ENCODE data around the gene AP2A2.
A peak's percentile ranks its signal among the peaks of the same experiment; 100 is the strongest.

AP2A2 gene

GRCh38 chr11:1006762-1007161 is 81.1 kb downstream of the AP2A2 start:
- H3K27ac ChIP-seq: peak overlapping the region; percentile 11; the same call in 1 of the 2 replicates
- TF ChIP-seq CTCF (IDR thresholded peaks at IDR 0.05; ENCODE audit: low read depth, low read length): no peak
- H3K27me3 ChIP-seq (ENCODE audit: insufficient read depth, low read depth, severe bottlenecking): no peaks in the 10 kb centered on the region
- no peaks in the 10 kb centered on the region for H3K9me3 ChIP-seq (ENCODE audit: severe bottlenecking)
- peaks cover 64% of the 10 kb centered on the region for H3K36me3 ChIP-seq
- no peak overlapping the region for H3K4me3 ChIP-seq (ENCODE audit: low read depth, low read length)
- peak; percentile 76 for DNase-seq

DNA sequence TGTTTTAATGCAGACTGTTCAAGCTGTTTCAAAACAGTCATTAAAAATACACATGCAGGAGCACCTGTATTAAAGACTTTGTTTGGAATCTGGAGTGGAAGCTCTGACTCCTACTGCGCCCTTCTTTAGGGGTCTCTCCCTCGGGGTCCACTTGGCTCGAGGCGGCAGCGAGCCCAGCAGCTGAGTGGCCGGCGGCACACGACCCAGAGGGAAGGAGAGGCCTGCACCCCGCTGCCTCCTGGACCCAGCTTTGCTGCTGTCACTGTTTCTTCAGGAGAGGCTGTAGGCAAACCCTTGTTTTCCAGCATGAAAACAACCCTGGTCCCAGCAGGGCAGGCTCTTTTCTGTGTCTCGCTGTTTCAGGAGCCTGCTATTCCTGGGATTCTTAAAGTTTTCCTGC is 81.6 kb downstream of the AP2A2 start:
- no peaks in the 10 kb centered on the region for H3K9me3 ChIP-seq (ENCODE audit: severe bottlenecking)

GRCh38 chr11:1008001-1008802 is 82.5 kb downstream of the AP2A2 start:
- no peak overlapping the region for H3K27ac ChIP-seq
- no peaks in the 10 kb centered on the region for H3K9me3 ChIP-seq (ENCODE audit: severe bottlenecking)
- TF ChIP-seq CTCF (IDR thresholded peaks at IDR 0.05; ENCODE audit: low read depth, low read length): no peak
- no peak overlapping the region for H3K4me3 ChIP-seq (ENCODE audit: low read depth, low read length)
- peaks cover 54% of the 10 kb centered on the region for H3K36me3 ChIP-seq
- H3K27me3 ChIP-seq (ENCODE audit: insufficient read depth, low read depth, severe bottlenecking): no peaks in the 10 kb centered on the region
- DNase-seq: no peak

More for the DNA sequence above, 81.6 kb downstream of the AP2A2 start:
- DNase-seq: no peak
- no peak for TF ChIP-seq CTCF (IDR thresholded peaks at IDR 0.05; ENCODE audit: low read depth, low read length)
- H3K4me3 ChIP-seq (ENCODE audit: low read depth, low read length): no peak overlapping the region
- H3K27me3 ChIP-seq (ENCODE audit: insufficient read depth, low read depth, severe bottlenecking): no peaks in the 10 kb centered on the region
- peaks cover 60% of the 10 kb centered on the region for H3K36me3 ChIP-seq
- H3K27ac ChIP-seq: no peak overlapping the region; the same call in 1 of the 2 replicates

DNA sequence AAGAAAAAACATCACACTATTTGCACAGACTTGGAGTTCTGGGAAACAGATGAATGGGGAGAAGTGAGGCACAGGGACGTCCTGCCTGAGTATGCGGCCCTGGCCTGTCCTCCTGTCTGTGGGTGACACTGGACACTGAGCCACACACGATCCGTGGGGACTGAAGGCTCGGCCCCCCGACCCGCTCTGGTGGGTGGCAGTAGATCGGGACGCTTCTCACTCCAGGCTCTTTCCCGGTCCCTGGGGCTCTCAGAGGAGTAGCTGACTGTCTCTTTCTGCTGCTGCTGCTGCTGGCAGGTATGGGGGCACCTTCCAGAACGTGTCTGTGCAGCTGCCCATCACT is 83.1 kb downstream of the AP2A2 start:
- Histone ChIP-seq H3K36me3 (peaks cover 54% of the 10 kb centered on the region), H3K27me3 (ENCODE audit: insufficient read depth, low read depth, severe bottlenecking) (no peaks in the 10 kb centered on the region), H3K27ac (no peak overlapping the region), H3K9me3 (ENCODE audit: severe bottlenecking) (no peaks in the 10 kb centered on the region), H3K4me3 (ENCODE audit: low read depth, low read length) (no peak overlapping the region)
- no peak for DNase-seq
- TF ChIP-seq CTCF (IDR thresholded peaks at IDR 0.05; ENCODE audit: low read depth, low read length): no peak

DNA sequence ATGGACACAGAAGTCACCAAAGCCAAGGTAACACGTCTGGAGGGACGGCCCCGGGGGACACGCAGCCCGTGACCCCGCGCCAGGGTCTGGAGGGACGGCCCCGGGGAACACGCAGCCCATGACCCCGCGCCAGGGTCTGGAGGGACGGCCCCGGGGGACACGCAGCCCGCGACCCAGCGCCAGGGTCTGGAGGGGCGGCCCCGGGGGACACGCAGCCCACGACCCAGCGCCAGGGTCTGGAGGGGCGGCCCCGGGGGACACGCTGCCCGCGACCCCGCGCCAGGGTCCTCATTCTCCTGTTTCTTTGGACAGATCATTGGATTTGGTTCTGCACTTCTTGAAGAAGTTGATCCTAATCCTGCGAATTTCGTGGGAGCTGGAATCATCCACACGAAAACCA is 83.7 kb downstream of the AP2A2 start:
- H3K4me3 ChIP-seq (ENCODE audit: low read depth, low read length): no peak overlapping the region
- no peak overlapping the region for H3K27ac ChIP-seq
- no peak for DNase-seq
- peaks cover 51% of the 10 kb centered on the region for H3K36me3 ChIP-seq
- TF ChIP-seq CTCF (IDR thresholded peaks at IDR 0.05; ENCODE audit: low read depth, low read length): no peak
- H3K27me3 ChIP-seq (ENCODE audit: insufficient read depth, low read depth, severe bottlenecking): no peaks in the 10 kb centered on the region
- H3K9me3 ChIP-seq (ENCODE audit: severe bottlenecking): no peaks in the 10 kb centered on the region

- H3K27me3 ChIP-seq (ENCODE audit: insufficient read depth, low read depth, severe bottlenecking): no peaks in the 10 kb centered on the region
- no peak overlapping the region for H3K27ac ChIP-seq
- H3K9me3 ChIP-seq (ENCODE audit: severe bottlenecking): no peaks in the 10 kb centered on the region
- H3K4me3 ChIP-seq (ENCODE audit: low read depth, low read length): no peak overlapping the region
- H3K36me3 ChIP-seq: peaks cover 45% of the 10 kb centered on the region
- DNase-seq: no peak
- TF ChIP-seq CTCF (IDR thresholded peaks at IDR 0.05; ENCODE audit: low read depth, low read length): no peak
Observed at GRCh38 chr11:1009991-1010390, 84.3 kb downstream of the AP2A2 start.

Measured in WERI-Rb-1 (cell line).